Measurements from ENCODE around the gene MPI.
"Not testable (repeated sequence)": the region's sequence is repeated elsewhere in the genome, so short reads cannot be mapped to it uniquely, and the experiment has no call there.

The MPI gene

GRCh38 chr15:74884428-74885223, 5.2 kb upstream of the MPI start:
- H3K4me3 ChIP-seq (ENCODE audit: low read depth, low read length), result no peak overlapping the region
- TF ChIP-seq CTCF (IDR thresholded peaks at IDR 0.05; ENCODE audit: borderline replicate concordance, insufficient read depth, low read depth, low read length), result no peak

GRCh38 chr15:74885461-74885860, 4.4 kb upstream of the MPI start:
- no peak overlapping the region for H3K4me3 ChIP-seq (ENCODE audit: low read depth, low read length)
- TF ChIP-seq CTCF (IDR thresholded peaks at IDR 0.05; ENCODE audit: borderline replicate concordance, insufficient read depth, low read depth, low read length), result no peak

GRCh38 chr15:74887537-74888193, 2.2 kb upstream of the MPI start:
- H3K4me3 ChIP-seq (ENCODE audit: low read depth, low read length), result not testable (repeated sequence)

- TF ChIP-seq CTCF (IDR thresholded peaks at IDR 0.05; ENCODE audit: borderline replicate concordance, insufficient read depth, low read depth, low read length), result no peak
- H3K4me3 ChIP-seq (ENCODE audit: low read depth, low read length), result no peak overlapping the region
Observed at GRCh38 chr15:74888716-74889115, 1.1 kb upstream of the MPI start.

- peak overlapping the region; percentile 94 for H3K4me3 ChIP-seq (ENCODE audit: low read depth, low read length)
- TF ChIP-seq CTCF (IDR thresholded peaks at IDR 0.05; ENCODE audit: borderline replicate concordance, insufficient read depth, low read depth, low read length), result no peak
Observed at GRCh38 chr15:74889390-74889882, 406 bp upstream of the MPI start.

- peak overlapping the region; percentile 94 for H3K4me3 ChIP-seq (ENCODE audit: low read depth, low read length)
- TF ChIP-seq CTCF (IDR thresholded peaks at IDR 0.05; ENCODE audit: borderline replicate concordance, insufficient read depth, low read depth, low read length), result no peak
Observed at GRCh38 chr15:74890665-74890960, 771 bp downstream of the MPI start.

- TF ChIP-seq CTCF (IDR thresholded peaks at IDR 0.05; ENCODE audit: borderline replicate concordance, insufficient read depth, low read depth, low read length), result no peak
- no peak overlapping the region for H3K4me3 ChIP-seq (ENCODE audit: low read depth, low read length)
Observed at GRCh38 chr15:74891469-74891868, 1.6 kb downstream of the MPI start.
